Osteoblast (primary cell): Measurements from ENCODE around the gene LTBP1. TPM values are rescaled to one million over a fixed set of nuclear protein-coding genes. Genes with fewer than 3 reads are reported as not detected.
A peak's percentile ranks its signal among the peaks of the same experiment; 100 is the strongest.

Experiments
- DNase-seq: peaks from one replicate; pipeline ENCODE4 v3.0.0; 2011; ENCODE audit warnings: low spot score, mixed read lengths; ENCODE audit not compliant: insufficient read length; ENCODE audit errors: missing footprints
- H2AFZ ChIP-seq: 2 replicates; pipeline ENCODE4 v1.6.0; 2011; ENCODE audit warnings: mild to moderate bottlenecking, low read length
- H3K27ac ChIP-seq: 2 replicates; pipeline ENCODE4 v1.5.1; 2011; ENCODE audit warnings: mild to moderate bottlenecking, low read depth, low read length, moderate library complexity
- H3K27me3 ChIP-seq: 2 replicates; pipeline ENCODE4 v1.6.0; 2012; ENCODE audit warnings: mild to moderate bottlenecking, control low read depth, inconsistent platforms, low read length, moderate library complexity; ENCODE audit not compliant: insufficient read depth
- H3K36me3 ChIP-seq: 2 replicates; pipeline ENCODE4 v1.5.1; 2011; ENCODE audit warnings: mild to moderate bottlenecking, low read length, control low read depth, moderate library complexity; ENCODE audit not compliant: insufficient read depth
- H3K4me1 ChIP-seq: 2 replicates; pipeline ENCODE4 v1.5.1; 2011; ENCODE audit warnings: mild to moderate bottlenecking, low read length, control low read depth, moderate library complexity; ENCODE audit not compliant: insufficient read depth
- H3K4me2 ChIP-seq: 2 replicates; pipeline ENCODE4 v1.6.0; 2011; ENCODE audit warnings: mild to moderate bottlenecking, low read length; ENCODE audit not compliant: insufficient read depth
- H3K4me3 ChIP-seq: fragments of 200-600 bp; sonication (generic); 3 replicates; pipeline ENCODE4 v1.5.1; 2012; ENCODE audit warnings: mild to moderate bottlenecking, low read length, inconsistent platforms; ENCODE audit not compliant: insufficient read depth
- H3K79me2 ChIP-seq: 2 replicates; pipeline ENCODE4 v1.6.0; 2012; ENCODE audit warnings: mild to moderate bottlenecking, low read length, control low read depth, inconsistent platforms; ENCODE audit not compliant: insufficient read depth
- H3K9me3 ChIP-seq: 2 replicates; pipeline ENCODE4 v1.5.1; 2011; ENCODE audit warnings: low read depth, low read length, control low read depth
- H4K20me1 ChIP-seq: 2 replicates; pipeline ENCODE4 v1.6.0; 2012; ENCODE audit warnings: mild to moderate bottlenecking, low read length, control low read depth; ENCODE audit not compliant: insufficient read depth
- CTCF ChIP-seq: IDR thresholded peaks from 2 replicates; pipeline ENCODE4 v1.5.1; 2011; ENCODE audit warnings: mild to moderate bottlenecking, low read depth, low read length, moderate library complexity; ENCODE audit errors: extremely low read depth
- total RNA-seq: library from RNA; depleted of rRNA; stranded (reverse); fragments of >200 nt; gene quantifications from 2 replicates; pipeline ENCODE4 v1.2.3, GENCODE V29; 2012

LTBP1 gene
- total RNA-seq, 1 donor = 224 TPM

DNA sequence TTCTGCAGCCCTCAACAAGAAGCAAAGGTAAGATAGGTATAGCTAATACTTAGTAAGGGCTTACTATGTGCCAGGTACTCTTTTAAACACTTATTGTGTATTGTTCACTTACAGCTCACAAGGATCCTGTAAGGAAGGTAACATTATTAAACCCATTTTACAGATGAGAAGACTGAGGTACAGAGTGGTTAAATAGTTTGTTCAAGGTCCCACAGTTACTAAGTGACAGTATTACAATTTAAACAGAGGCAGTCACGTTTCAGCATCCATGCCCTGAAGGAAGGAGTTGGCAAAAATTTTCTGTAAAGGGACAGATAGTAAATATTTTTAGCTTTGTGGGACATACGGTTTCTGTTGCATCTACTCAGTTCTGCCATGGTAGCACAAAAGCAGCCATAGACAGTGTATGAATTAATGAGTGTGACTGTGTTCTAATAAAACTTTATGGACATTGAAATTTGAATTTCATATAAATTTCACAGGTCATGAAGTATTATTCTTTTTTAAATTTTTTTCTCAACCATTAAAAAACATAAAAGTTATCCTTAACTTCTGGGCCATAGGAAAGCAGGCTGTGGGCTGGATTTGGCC is 75.7 kb downstream of the LTBP1 start:
- H3K79me2 ChIP-seq = no peaks in the 10 kb centered on the region
- peak overlapping the region; percentile 74 for H3K27ac ChIP-seq
- H3K4me2 ChIP-seq = peak overlapping the region; percentile 72
- no peak for TF ChIP-seq CTCF
- DNase-seq = no peak
- peaks cover 4% of the 10 kb centered on the region for H3K9me3 ChIP-seq
- peaks cover 29% of the 10 kb centered on the region for H3K4me1 ChIP-seq
- no peak overlapping the region for H3K4me3 ChIP-seq
- no peaks in the 10 kb centered on the region for H4K20me1 ChIP-seq
- peak overlapping the region; percentile 48 for H2AFZ ChIP-seq
- H3K36me3 ChIP-seq = no peaks in the 10 kb centered on the region
- no peaks in the 10 kb centered on the region for H3K27me3 ChIP-seq

DNA sequence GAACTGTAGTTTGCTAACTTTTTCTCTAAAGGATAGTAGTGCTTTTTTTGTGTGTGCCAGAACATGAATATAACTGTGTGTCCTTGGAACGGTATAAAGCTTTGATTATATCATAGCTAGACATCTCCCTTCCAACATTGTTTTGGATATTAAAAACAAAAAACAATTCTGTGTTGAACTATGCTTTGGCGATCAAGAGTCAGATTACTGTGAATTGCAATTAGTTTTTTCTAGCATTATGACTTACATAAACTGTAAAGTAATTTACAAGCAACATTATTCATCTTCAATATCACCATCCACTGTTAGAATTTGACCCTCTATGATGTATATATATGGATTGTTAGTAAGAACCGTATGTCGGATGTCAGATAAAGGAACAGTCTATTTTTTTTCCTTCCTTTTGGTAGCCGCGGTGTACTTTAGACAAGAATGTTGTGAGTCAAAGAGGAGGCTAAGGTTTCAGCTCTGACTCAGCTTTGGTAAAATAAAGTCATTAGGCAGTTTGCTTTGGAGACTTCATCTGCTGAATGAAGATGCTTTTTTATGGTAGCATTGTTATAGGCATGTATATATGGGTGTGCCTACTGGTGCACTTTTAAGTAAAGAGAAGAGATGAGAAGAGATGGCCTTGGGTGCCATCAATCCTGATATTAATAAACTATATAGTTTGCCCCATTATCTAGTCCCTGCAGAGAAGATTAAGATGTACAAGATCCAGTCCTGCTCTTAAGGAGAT is 76.4 kb downstream of the LTBP1 start:
- TF ChIP-seq CTCF = no peak
- H4K20me1 ChIP-seq = no peaks in the 10 kb centered on the region
- no peaks in the 10 kb centered on the region for H3K79me2 ChIP-seq
- no peaks in the 10 kb centered on the region for H3K36me3 ChIP-seq
- peaks cover 4% of the 10 kb centered on the region for H3K9me3 ChIP-seq
- H3K4me1 ChIP-seq = peaks cover 29% of the 10 kb centered on the region
- H3K4me3 ChIP-seq = peak overlapping the region; percentile 9
- peak; percentile 87 for DNase-seq
- H3K4me2 ChIP-seq = peak overlapping the region; percentile 72
- peak overlapping the region; percentile 74 for H3K27ac ChIP-seq
- H2AFZ ChIP-seq = peak overlapping the region; percentile 48
- H3K27me3 ChIP-seq = no peaks in the 10 kb centered on the region

DNA sequence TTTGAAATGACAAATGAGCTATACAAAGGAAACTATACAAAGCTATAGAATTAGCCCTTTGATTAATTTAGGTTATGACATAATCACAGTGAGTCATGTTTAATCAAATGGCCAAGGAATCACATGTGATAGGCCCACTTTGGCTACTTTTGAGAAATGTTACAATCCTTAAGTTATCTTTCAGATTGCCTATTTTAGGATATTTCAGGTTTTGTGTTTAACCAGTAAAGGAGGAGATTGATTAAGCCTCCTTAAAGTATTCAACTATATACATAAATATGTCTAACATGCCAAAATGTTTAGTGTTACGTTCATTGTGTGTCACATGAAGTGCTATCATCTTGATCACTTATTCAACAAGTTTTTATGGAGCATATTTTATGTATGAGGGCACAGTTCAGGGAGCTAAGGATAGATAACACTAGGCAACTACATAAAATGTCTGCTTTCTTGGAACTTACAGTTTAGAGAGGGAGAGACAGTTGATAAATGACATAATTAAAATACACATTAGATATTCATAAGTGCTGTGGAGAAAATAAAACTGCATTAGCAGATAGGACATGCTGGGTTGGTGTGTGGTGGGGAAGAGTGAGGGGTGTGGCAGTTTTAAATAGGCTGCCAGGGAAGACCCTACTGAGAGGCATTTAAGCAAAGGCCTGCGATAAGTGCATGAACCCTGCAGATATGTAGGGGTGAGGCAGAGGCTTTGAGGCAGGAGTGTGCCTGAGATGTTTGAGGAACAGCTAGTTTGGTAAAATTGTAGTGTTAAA is 77.2 kb downstream of the LTBP1 start:
- Histone ChIP-seq H3K27ac (peak overlapping the region; percentile 74), H3K4me2 (peak overlapping the region; percentile 72), H3K36me3 (no peaks in the 10 kb centered on the region)

More for the DNA sequence above, 77.2 kb downstream of the LTBP1 start:
- Histone ChIP-seq H2AFZ (no peak overlapping the region), H4K20me1 (no peaks in the 10 kb centered on the region), H3K9me3 (peaks cover 4% of the 10 kb centered on the region), H3K4me3 (no peak overlapping the region), H3K27me3 (no peaks in the 10 kb centered on the region), H3K4me1 (peaks cover 29% of the 10 kb centered on the region), H3K79me2 (no peaks in the 10 kb centered on the region)
- TF ChIP-seq CTCF = no peak
- no peak for DNase-seq
